HG03354 (cell line): ENCODE results near the gene GMPPA.
A peak's percentile ranks its signal among the peaks of the same experiment; 100 is the strongest.

Source experiments
- ATAC-seq: cut with Tn5 transposase; IDR thresholded peaks from one replicate; pipeline ENCODE4 v1.9.1; 2021; ENCODE audit warnings: mild to moderate bottlenecking; ENCODE audit not compliant: unreplicated experiment, poor library complexity, severe bottlenecking

GMPPA gene

DNA sequence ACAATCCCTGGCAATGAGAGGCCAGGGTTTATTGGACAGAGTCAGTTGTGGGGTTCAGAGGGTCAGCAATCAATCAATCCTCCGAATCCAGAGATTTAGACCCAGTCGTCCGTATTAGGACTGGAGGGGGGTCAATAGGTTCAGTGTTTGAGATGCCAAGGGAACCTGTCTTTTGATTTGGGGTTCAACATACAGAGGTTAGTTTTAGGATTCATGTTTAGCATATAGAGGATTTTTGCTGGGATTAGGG, 292 bp downstream of the GMPPA start:
- peak; percentile 2 for ATAC-seq

DNA sequence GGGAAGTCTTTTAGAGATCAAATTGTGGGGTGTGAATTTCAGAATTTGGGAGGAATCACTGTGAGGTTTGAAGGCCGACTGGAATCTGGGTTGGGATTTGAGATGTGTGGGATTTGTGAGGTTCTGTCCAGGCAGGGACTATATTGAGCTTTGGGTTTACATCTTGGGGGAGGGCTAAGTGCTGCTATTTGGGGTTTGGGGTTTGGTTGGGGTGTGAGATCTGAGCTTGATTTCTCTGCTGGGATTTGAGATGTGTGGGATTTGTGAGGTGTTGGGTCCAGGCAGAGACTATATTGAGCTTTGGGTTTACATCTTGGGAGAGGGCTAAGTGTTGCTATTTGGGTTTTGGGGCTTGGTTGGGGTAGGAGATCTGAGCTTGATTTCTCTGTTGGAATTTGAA, 864 bp downstream of the GMPPA start:
- ATAC-seq = no peak

- no peak for ATAC-seq
These were observed 1.4 kb downstream of the GMPPA start for GRCh38 chr2:219500135-219500534.

GRCh38 chr2:219501849-219502248, 3.2 kb downstream of the GMPPA start:
- no peak for ATAC-seq

DNA sequence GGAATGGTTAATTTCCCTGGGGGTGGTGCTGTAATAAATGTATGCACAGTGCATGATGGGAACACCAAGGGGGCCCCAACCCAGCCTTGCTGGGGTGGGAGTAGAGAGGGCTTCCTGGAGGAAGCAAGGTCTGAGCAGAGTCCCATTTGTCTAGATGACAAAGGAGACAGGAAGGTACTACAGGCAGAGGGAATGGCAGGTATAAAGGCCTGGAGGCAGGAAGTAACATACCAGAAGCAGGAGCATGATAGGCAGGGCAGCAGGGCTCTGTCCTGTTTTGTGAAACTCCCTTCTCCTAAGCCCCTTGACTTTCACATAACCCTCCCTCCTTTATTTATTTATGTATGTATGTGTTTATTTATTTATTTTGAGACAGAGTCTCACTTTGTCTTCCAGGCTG, 3.9 kb downstream of the GMPPA start:
- no peak for ATAC-seq

DNA sequence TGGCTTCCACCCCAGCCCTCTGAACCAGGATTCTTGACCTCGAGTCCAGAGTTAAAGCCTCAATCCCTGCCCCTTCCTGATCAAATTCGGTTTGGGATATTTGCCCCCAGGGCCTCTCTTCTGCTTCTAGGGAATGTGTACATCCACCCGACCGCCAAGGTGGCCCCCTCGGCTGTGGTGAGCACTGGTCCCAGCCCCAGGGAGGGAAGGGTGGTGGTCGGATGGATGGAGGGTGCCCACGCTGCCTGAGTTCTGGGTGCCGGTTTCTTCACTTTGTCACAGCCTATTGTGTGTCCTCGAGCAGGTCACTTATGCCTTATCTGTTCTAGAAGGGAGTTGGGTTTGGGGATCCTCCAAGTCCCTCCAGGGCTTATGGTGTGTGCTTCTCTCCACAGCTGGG, 6.9 kb downstream of the GMPPA start:
- ATAC-seq = no peak

GRCh38 chr2:219506153-219506801, 7.6 kb downstream of the GMPPA start:
- ATAC-seq = no peak

GRCh38 chr2:219506802-219507526, 8.3 kb downstream of the GMPPA start:
- ATAC-seq = no peak

- no peak for ATAC-seq
These were observed 9.1 kb downstream of the GMPPA start for GRCh38 chr2:219507581-219508443.

- no peak for ATAC-seq
These were observed 9.7 kb downstream of the GMPPA start for GRCh38 chr2:219508444-219508734.

DNA sequence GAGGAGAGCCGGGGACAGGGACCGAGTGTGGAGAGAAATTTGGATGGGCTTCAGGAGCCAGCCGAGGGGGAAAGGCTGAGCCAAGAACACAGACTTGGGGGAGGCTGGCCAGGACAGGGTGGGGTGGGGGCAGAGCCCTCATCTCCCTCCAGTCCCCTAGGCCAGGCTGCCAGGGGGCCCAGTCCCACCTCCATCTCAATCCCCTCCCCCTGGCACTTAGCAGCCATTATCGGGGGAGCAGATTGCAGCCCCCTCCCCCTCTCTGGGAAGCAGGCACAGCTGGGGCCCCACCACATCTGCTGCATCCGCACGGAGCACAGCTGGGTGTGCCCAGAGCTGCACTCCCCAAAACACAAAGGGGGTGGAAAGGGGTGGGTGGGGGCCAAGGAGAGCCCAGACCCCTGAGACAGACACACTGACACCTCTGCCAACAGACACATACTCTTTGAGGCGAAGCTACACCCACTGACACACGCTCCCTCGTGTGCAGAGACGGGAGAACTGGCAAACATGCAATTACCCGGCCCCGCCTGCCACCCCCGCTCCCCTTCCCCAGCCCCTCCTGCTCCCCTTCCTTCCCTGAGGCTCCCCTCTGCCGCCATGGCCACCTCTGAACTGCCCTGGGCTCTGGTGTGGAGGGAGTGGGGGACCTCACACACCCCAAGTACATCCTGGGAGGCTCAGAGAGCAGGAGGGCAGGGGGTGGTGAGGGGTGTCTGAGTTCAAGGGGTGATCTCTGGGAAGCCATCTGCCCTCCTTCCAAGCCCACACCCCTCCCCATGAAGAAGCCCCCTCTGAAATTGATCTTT, 10.5 kb downstream of the GMPPA start:
- ATAC-seq = peak; percentile 18

- ATAC-seq = peak; percentile 61
These were observed 11.3 kb downstream of the GMPPA start for GRCh38 chr2:219509780-219510511.

DNA sequence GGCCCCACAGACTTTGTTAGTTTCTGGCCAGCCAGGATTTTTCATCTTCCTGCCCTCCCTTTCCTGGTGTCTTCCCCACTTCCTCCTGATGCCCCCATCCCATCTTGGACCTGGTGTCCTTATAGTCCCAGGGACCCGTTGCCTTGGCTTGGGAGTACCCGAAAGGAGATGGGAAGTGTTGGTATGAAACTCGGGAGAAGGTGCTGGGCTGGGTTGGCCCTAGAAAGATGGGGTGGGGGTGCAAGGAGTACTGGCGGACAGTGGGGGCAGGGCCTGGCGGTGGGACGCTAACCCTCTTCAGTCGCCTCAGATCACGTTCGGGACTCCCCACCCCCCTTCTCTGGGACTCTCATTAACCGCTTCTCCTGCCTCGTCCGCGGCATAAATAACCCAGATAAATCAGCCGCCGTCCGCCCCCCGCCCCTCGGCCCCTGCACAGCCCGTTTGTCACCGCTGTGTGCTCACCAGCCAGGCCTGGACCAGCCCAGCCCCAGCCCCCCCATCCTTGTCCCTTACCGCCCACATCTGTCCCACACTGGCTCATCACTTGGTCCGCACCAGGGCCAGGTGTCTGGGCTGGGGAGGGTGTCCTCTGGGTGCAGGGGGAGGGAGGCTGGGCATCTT, 11.9 kb downstream of the GMPPA start:
- no peak for ATAC-seq

GRCh38 chr2:219511547-219512325, 13.0 kb downstream of the GMPPA start:
- ATAC-seq = no peak

GRCh38 chr2:219512524-219513216, 14.0 kb downstream of the GMPPA start:
- no peak for ATAC-seq

- no peak for ATAC-seq
These were observed 15.1 kb downstream of the GMPPA start for GRCh38 chr2:219513787-219514186.

DNA sequence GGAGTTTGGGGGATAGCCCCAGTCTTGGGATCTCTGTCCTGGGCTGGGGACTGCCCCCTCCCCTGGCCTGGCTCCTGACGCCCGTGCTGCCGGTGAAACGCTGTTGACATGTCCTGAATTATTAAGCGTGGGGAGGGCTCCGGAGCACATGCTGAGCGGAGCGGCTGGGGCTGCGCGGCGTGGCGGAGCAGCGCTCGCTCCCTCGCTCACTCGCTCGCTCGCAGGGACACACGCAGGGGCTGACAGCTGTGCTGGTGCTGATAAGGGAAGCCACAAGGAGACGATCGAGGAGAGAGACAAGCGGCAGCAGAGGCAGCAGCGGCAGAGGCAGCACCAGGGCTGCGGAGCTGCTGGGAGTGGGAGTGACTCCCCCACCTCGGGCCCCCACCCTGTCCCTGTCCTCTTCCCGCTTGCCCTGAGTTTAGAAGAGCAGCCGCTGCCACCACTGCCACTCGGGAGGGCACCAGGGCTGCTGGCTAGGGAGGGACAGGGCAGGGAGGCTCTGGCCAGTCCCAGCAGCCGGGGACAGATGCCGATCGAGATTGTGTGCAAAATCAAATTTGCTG, 15.6 kb downstream of the GMPPA start, which contains the start of gene ASIC4:
Gene ASIC4 (plus strand): TSS at position 287 of the 566 bp plus-strand sequence. CDS start 243 bp downstream, at position 530.
- ATAC-seq = no peak

- no peak for ATAC-seq
These were observed 16.1 kb downstream of the GMPPA start for GRCh38 chr2:219514836-219515235.
